Peyer's patch (tissue), 4 donors: ENCODE measurements around the gene TTC36.

ENCODE experiments used
- POLR2A ChIP-seq, 2 donors: fragments of 450-650 bp; IDR thresholded peaks; one replicate each; pipeline ENCODE4 v1.5.1; 2017; ENCODE audit warnings: antibody characterized with exemption in 2 of 2, mild to moderate bottlenecking in 2 of 2, moderate library complexity in 2 of 2
- TF ChIP-seq, protein P1 (sequence below), 6 experiments: fragments of 450-650 bp in 4 of 6; fragments of 200-600 bp in 2 of 6; sonication (generic) in 1 of 6; IDR thresholded peaks; one replicate each; pipeline ENCODE4 v1.5.1; 2017 to 2019; ENCODE audit warnings: antibody characterized with exemption in 6 of 6, mild to moderate bottlenecking in 3 of 6, moderate library complexity in 1 of 6

DNA sequence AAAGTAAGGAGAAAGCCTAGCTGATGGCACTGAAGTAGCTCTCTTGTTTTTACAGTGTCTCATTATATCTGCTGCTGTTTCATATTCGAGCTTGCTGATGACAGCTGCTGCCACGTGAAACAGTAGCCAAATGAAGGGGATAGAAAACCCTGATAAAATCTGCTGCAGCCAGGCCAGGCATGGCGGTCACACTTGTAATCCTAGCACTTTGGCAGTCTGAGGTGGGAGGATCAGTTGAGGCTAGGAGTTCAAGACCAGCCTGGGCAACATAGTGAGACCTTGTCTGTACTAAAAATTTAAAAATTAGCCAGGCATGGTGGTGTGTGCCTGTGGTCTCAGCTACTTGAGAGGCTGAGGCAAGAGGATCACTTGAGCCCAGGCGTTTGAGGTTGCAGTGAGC lies 25.1 kb downstream of the TTC36 start:
- TF ChIP-seq, protein P1, sequence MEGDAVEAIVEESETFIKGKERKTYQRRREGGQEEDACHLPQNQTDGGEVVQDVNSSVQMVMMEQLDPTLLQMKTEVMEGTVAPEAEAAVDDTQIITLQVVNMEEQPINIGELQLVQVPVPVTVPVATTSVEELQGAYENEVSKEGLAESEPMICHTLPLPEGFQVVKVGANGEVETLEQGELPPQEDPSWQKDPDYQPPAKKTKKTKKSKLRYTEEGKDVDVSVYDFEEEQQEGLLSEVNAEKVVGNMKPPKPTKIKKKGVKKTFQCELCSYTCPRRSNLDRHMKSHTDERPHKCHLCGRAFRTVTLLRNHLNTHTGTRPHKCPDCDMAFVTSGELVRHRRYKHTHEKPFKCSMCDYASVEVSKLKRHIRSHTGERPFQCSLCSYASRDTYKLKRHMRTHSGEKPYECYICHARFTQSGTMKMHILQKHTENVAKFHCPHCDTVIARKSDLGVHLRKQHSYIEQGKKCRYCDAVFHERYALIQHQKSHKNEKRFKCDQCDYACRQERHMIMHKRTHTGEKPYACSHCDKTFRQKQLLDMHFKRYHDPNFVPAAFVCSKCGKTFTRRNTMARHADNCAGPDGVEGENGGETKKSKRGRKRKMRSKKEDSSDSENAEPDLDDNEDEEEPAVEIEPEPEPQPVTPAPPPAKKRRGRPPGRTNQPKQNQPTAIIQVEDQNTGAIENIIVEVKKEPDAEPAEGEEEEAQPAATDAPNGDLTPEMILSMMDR (IDR thresholded peaks at IDR 0.05), result no peak
- TF ChIP-seq POLR2A (IDR thresholded peaks at IDR 0.05), result no peak
